Stimulated activated CD8-positive, alpha-beta memory T cell treated with anti-CD3 and anti-CD28 coated beads, Interleukin-2, amount 100 ng/mL, for 48 hours (primary cell): ENCODE data around the gene GALE.
A peak's percentile ranks its signal among the peaks of the same experiment; 100 is the strongest.
"Not testable (repeated sequence)": the region's sequence is repeated elsewhere in the genome, so short reads cannot be mapped to it uniquely, and the experiment has no call there.

Source experiments
- DNase-seq, 2 donors: peaks; one replicate each; pipeline ENCODE4 v3.0.0-alpha.2; 2020; ENCODE audit warnings: low read depth in 2 of 2

The GALE gene

GRCh38 chr1:23809751-23810171 is 9.2 kb upstream of the GALE start:
- DNase-seq = peak; percentile 68 to 71

GRCh38 chr1:23807453-23807852 is 6.9 kb upstream of the GALE start:
- no peak for DNase-seq

- no peak for DNase-seq
Measured at GRCh38 chr1:23806280-23806679, 5.7 kb upstream of the GALE start.

GRCh38 chr1:23805025-23805424 is 4.5 kb upstream of the GALE start:
- DNase-seq = no peak

- no peak for DNase-seq
Measured at GRCh38 chr1:23804183-23804835, 3.8 kb upstream of the GALE start.

- DNase-seq = no peak
Measured at GRCh38 chr1:23803674-23804073, 3.1 kb upstream of the GALE start.

- DNase-seq = not testable (repeated sequence)
Measured at GRCh38 chr1:23802809-23803342, 2.3 kb upstream of the GALE start.

GRCh38 chr1:23801876-23802275 is 1.3 kb upstream of the GALE start:
- DNase-seq = no peak

- DNase-seq = no peak
Measured at GRCh38 chr1:23801338-23801748, 789 bp upstream of the GALE start.

GRCh38 chr1:23799570-23800399 is 769 bp downstream of the GALE start:
- DNase-seq = no peak

GRCh38 chr1:23799255-23799569 is 1.3 kb downstream of the GALE start:
- DNase-seq = no peak

GRCh38 chr1:23798662-23799142 is 1.9 kb downstream of the GALE start:
- no peak for DNase-seq

- DNase-seq = no peak
Measured at GRCh38 chr1:23797478-23798448, 2.8 kb downstream of the GALE start.

- no peak for DNase-seq
Measured at GRCh38 chr1:23796466-23797271, 3.9 kb downstream of the GALE start.

- no peak for DNase-seq
Measured at GRCh38 chr1:23795676-23796465, 4.7 kb downstream of the GALE start.

- DNase-seq = not testable (repeated sequence)
Measured at GRCh38 chr1:23794732-23795182, 5.8 kb downstream of the GALE start.

- no peak for DNase-seq
Measured at GRCh38 chr1:23793861-23794731, 6.5 kb downstream of the GALE start.

- no peak for DNase-seq
Measured at GRCh38 chr1:23793018-23793781, 7.4 kb downstream of the GALE start.
